RKO (cell line): ENCODE data around the gene KIF11.
"Not testable (repeated sequence)": the region's sequence is repeated elsewhere in the genome, so short reads cannot be mapped to it uniquely, and the experiment has no call there.

Source experiments
- DNase-seq: peaks from one replicate; pipeline ENCODE4 v3.0.0-alpha.2; 2016; ENCODE audit warnings: low spot score

Gene KIF11

DNA sequence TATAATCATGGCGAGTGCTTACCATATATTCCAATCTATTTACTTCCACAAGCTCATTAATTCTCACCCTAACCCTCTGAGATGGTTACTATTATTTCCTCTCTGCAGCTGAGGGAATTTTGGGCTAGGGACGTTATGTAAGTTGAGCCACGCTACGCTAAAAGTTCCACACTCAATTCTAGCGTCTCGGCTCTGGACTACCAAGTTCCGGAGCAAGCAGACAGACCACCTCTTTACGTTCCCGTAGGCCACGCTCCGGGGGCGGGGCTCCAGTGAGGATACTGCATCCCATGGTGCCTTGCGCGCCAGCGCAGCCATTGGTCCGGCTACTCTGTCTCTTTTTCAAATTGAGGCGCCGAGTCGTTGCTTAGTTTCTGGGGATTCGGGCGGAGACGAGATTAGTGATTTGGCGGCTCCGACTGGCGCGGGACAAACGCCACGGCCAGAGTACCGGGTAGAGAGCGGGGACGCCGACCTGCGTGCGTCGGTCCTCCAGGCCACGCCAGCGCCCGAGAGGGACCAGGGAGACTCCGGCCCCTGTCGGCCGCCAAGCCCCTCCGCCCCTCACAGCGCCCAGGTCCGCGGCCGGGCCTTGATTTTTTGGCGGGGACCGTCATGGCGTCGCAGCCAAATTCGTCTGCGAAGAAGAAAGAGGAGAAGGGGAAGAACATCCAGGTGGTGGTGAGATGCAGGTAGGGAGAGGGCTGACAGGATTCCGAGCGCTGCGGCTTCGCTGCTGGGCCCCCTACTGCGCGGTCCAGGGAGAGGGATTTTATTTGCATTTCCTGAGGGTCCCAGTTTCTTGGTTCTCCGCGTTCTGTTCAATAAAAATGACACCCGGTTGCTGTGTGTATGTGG, at the start of gene KIF11:
KIF11 (plus strand) TSS at position 370 of the 858 bp plus-strand sequence; CDS start at position 616, 246 bp downstream.
- DNase-seq, result peak; percentile 98

DNA sequence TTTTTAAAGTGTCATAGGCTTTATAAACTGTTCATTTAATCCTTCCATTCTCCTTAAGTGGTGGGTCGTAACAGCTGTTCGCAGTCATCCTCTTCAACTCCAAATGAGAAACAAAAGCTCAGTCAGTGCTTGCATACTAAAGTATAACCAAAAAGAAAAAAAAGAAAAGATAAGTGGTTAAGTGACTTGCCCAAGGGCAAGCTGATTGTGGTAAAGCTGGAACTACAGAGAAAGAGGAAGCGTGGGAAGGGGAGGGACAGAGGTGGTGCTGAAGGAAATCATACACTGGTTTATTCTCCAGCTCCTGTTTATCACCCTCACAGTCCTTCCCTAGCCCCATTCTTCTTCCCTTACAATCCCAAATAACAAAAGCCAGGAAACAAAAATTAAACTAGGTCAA, 48.6 kb upstream of the KIF11 start:
- no peak for DNase-seq

DNA sequence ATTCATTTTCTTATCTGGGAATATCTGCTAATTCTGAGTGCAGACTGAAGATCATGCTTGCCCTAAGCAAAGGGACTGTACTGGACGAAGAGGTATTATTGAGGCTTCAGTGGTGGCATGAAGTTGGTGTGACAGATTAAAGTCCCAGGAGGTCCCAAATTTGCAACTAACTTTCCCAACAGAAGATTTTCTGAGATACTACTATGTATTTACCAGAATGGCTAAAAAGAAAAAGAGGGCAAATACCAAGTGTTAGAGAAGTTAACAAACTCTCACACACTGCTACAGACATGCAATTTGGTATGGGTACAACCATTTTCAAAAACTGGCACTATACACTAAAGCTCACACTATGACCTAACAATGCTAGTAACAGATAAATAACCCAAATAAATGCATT, 47.4 kb upstream of the KIF11 start:
- no peak for DNase-seq

DNA sequence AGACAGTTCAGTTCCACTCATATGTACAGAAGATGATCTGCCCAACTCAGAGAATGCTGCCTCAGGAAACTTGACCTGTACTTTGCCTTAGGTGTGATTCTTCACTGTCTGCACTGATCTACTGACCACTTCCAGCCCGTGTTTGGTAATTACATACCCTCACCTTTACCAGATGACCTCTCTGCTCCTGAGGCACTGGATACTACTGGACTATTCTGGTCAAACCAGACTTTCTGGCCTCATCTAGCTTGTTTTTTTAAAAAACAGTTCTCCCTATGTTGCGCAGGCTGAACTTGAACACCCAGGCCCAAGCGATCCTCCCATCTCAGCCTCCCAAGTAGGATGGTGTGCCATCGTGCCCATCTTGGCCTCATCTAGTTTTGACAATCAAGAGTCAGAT, 45.3 kb upstream of the KIF11 start:
- DNase-seq, result no peak

DNA sequence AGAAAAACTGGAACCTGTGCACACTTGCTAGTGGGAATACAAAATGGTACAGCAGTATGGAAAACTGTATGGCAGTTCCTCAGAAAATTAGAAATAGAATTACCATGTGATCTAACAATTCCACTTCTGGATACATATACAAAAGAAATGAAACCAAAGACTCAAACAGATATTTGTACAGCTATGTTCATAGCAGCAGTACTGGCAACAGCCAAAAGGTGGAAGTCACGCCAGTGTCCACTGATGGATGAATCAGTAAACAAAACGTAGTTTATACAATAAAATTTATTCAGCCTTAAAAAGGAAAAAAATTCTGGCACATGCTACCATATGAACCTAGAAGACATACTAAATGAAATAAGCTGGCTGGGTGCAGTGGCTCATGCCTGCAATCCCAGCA, 42.0 kb upstream of the KIF11 start:
- peak; percentile 13 for DNase-seq

DNA sequence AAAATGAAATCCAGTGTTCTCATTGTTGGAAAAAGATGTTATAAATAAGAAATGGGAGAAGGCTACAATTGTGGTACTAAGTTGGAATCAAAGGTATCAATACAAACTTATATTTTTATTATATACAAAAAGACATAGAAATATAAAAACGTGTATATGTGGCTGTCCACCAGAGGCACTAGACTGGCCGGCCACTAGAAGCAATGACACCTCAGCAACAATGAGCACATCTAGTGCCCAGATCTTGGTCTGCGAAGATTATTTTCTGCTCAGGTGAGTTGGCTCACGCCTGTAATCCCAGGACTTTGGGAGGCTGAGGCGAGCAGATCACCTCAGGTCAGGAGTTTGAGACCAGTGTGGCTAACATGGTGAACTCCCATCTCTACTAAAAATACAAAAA, 40.6 kb upstream of the KIF11 start:
- DNase-seq, result peak; percentile 42

DNA sequence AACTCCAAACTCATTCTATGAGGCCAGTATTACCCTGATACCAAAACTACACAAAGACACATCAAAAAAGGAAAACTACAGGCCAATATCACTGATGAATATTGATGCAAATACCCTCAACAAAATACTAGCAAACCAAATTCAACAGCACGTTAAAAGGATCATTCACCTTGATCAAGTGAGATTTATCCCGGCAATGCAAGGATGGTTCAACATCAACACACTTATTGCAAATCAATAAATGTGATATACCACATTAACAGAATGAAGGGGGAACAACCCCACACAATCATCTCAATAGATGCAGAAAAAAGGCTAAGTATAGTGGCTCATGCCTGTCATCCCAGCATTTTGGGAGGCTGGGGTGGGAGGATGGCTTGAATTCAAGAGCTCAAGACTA, 39.0 kb upstream of the KIF11 start:
- DNase-seq, result no peak

DNA sequence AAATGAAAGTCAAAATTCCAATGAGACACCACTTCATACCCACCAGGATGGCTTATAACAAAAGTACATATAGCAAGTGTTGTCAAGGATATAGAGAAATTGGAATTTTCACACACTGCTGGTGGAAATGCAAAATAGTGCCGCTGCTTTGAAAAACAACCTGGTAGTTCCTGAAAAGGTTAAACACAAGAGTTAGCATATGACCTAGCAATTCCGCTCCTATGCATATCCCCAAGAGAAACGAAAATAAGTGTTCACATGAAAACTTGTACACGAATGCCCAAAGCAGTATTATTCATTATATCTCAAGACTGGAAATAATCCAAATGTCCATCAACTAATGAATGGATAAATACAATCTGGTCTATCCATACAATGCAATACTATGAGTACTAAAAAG, 33.9 kb upstream of the KIF11 start:
- DNase-seq, result no peak

DNA sequence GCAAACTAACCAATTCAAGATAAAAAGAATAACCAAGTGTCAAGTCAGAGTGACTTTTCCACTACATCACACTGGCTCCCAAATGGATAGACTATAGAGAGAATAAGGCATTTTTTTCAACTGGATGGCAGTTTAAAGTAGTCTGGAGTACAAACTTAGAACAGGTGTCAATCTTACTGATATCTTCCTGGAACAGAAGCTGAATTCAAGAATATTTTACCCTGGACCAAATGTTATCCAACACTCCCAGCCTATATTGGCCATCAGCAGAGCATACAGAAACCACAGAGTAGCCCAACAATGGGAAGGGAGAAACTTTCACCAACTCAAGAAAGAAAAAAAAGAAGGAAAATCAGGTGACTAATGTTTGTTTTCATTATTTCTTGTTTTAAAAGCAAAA, 30.5 kb upstream of the KIF11 start:
- DNase-seq, result no peak

DNA sequence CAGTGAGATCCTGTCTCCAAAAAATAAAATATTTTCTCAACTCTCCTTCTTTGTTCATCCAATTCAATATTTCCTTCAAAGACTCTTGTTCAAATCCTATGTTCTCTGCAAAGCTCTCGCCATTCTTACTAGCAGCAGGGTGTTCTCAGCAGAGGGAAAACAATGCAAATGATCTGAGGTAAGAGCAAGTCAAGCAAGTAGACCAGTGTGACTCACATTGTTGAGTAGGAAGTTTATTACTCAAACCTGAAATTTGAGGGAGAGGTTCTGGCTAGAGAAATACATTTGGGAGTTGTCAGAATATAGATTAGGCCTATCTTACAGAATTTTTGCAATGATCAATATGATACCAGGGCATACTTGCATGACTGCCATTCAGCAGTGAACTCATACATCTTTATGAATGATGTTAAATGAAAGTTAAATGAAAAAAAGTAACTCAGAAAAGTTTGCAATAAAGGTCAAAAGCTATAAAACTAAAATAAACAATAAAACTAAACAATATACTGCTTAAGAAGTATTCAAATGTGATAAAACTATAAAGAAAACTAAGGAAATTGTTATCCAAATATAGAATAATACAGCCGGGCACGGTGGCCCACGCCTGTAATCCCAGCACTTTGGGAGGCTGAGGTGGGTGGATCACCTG, 24.9 kb upstream of the KIF11 start:
- peak; percentile 74 for DNase-seq

DNA sequence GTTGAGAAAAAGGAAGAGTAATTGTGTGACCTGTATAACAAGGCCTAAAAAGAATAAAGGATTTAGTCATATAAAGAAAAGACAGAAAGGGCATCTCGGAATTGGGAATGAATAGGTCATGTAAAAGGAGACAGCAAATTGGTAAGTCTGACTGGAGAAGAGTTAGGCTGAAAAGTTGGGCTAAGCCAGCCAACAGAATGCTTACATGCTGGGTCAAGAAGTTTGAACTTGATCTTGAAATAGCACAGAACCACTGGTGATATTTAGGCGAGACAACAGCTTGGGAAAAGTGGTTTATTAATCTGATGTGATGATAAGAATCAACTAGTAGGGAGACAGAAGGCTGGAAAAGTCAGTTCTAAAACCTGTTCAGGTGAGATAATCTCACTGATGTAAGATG, 23.9 kb upstream of the KIF11 start:
- DNase-seq, result no peak

DNA sequence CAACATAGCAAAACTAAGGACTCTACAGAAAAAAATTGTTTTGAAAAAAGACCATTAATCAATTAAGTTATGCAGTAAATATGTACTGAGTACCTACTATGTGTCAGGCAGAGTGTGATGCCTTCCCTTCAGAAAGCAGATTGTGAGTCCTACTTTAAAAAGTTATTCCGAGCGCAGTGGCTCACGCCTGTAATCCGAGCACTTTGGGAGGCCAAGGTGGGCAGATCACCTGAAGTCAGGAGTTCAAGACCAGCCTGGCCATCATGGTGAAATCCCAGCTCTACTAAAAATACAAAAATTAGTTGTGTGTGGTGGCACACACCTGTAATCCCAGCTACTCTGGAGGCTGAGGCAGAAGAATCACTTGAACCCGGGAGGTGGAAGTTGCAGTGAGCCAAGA, 23.3 kb upstream of the KIF11 start:
- DNase-seq, result not testable (repeated sequence)

DNA sequence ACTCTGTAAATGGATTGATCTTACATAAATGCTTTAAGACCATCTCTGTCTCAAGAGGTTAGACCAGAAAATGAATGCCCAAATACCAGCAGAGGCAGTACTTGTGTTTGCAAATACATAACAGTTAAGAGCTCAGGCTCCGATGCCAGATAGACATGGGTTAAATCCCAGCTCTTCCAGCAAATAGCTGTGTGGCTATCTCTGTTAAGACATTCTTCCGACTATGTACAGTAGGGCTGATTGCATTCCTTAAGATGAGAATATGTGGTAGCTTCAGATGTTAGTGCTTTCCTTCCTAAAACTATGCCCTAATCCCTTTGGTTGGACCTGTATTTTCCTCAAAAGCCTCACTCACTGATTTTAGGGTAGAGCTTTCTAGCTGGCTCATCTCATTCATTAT, 21.3 kb upstream of the KIF11 start:
- DNase-seq, result peak; percentile 48

DNA sequence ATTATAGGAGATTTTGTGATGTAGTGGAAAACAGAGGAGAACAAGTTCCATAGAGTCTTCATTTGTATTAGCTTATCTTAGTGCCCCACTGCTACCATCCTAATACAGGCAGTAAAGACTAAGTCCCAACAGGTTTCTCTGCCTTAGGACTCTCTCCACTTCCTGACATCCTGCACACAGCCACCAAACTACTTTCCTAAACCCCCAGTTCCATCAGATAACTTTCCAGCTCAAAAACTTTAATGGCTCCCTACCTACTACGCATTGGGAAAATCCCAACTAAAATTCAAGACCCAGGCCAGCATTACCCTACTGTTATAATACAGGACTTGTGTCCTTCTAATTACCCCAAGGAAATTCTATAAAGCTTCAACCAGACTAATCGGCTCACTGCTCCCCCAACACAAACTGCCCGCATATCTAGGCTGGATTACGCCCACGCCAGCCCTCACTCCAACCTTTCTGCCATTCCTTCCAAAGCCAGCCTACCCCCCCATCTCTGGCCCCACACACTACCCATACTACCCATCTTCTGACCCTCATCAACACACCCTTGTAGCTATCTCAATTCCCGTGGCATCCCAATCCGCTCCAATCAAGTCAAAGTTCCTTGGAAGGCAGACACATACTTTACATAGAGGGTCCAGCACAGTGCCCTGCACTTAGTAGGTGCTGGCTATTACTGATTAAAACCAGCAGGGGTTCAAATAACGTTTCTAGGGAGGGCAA, 20.4 kb upstream of the KIF11 start:
- peak; percentile 59 for DNase-seq

DNA sequence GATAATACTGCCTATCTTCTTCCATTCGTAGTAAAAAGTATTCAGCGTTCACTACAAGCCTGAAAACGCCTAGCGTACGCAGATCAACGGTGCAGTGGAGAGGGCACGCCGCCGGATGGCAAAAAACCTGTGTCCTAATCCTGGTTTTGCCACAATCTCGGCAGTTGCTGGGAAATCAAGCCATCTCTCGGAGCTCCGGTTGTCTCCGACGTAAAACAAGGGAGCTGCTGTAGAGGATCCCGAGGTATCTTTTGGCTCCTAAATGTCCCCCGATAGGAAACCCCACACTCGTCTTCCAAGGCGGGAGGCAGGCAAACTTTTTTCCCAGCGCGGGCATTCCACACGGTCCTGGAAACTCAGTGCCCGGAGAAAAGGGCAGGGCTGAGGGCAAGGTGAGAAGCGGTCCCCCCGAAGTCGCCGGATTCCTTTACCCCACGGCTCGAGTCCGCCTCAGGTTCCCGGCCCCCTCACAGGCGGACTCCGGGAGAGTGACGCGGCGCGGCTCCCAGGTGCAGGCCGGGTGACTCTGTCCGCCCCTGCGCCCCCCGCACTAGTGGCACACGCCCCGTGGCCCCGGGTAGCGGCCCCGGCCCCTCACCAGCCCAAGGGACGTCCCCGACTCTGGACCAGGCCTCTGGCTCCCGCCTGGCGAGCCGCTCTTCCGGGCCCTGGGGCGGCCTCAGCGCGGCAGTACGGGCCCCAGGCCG, 19.7 kb upstream of the KIF11 start:
- DNase-seq, result peak; percentile 71

DNA sequence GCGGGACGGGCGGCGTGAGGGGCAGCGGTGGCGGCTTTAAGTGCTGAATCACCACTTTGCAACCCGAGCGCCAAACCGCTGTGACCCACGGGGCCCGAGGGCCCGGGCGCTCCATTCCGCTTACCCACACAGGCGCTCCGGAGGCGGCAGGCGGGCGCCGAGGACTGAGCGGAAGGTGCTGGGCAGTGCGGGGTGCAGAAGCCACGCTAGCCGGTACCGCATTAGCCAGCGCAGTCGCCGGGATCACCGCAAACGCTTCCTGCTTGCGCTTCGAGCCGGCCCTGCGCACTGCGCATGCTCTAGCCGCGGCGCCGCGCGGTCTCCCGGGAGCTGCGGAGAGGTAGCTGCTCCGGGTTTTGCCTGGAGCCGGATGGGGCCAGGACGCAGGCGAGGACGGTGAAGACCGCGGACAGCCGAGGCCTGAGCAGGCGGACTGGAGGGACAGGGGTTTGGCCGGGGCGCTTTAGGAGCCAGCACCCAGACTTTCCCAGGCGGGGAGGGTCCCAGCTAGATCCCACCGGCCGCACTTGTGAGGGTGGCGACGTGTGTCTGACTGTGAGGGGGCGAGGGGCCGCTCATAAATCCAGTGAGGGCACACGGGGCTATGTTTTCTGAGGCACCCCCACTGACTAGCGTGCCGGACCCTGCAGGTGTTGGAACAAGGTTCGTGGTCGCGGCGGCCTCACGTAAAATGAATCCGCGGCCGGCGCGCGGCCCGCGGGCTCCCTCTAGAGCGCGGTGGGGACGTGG, 19.0 kb upstream of the KIF11 start, which contains the start of gene IDE:
IDE (minus strand) TSS at position 296 of the 750 bp plus-strand sequence; CDS start at position 222, 74 bp downstream.
- DNase-seq, result peak; percentile 86

DNA sequence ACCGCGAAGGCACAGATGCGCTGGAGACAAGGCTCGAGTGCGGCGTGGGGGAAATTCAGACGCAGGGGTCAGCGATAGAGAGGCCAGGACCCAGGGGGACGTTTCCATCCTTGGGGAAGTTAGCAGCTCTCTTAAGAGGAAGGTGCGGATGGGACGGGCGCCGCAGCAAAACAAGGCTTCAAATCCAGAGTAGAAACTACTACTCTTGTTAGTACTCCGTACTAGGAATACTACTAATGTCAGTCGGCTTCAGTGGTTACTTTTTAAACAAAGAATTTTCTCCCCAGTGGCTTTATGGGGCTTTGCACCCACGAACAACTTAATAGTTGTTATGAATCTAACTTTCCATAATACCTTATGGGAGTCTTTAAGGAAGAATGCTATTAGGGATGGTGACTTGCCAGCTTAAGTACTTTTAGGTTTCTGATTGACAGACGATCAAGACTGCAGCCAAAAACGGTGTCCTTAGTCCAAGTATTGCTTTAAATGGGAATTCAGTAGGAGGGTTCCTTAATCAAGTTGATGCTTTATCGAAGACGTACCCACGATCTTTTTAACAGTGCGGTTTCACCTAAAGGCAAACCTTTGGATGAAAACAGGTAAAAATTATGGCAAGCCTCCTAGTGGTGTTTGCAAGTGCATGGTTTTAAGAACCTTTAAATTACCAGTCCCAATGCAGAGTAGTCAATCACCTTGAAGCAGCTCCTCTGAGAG, 18.2 kb upstream of the KIF11 start:
- peak; percentile 70 for DNase-seq

DNA sequence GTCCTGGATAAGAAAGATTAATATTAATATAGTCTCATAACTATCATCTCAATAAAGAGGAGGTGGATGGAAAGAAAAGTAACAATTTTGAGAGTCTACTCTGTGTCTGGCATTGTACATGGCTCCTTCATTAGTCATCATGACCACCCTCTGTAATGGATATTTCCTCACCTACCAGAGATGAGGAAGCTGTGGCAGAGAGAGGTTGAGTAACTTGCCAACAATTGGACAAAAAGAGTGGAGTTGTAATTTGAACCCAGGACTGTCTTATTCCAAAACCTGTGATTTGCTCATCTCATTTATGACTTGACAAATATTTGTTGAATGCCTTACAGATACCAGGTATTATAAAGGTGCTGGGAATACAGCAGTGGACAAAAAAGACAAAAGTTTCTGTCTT, 17.0 kb upstream of the KIF11 start:
- peak; percentile 56 for DNase-seq

DNA sequence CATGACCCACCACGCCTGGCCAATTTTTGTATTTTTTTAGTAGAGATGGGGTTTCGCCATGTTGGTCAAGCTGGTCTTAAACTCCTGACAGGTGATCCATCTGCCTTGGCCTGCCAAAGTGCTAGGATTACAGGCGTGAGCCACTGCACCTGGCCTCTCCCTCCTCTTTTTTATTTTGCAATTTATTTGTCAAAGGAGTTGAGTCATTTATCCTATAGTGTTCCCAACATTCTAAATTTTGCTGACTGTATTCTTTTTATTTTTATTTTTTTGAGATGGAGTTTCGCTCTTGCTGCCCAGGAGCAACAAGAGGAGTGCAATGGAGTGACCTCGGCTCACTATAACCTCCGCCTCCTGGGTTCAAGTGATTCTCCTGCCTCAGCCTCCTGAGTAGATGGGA, 10.6 kb upstream of the KIF11 start:
- not testable (repeated sequence) for DNase-seq
